HepG2 (cell line): Measurements from ENCODE around the gene C22orf31. TPM values are rescaled to one million over a fixed set of nuclear protein-coding genes. Genes with fewer than 3 reads are reported as not detected.
A peak's percentile ranks its signal among the peaks of the same experiment; 100 is the strongest.

Experiments
- ARNTL ChIP-seq: sonication (generic); formaldehyde crosslinking; IDR thresholded peaks from 2 replicates; pipeline ENCODE4 v1.4.0; 2020; ENCODE audit warnings: mild to moderate bottlenecking, missing genetic modification reagents
- DMAP1 ChIP-seq: IDR thresholded peaks from 2 replicates; pipeline ENCODE4 v1.6.1; 2016
- FOXO1 ChIP-seq: sonication (generic); formaldehyde crosslinking; IDR thresholded peaks from 2 replicates; pipeline ENCODE4 v1.4.0; 2020; ENCODE audit warnings: missing genetic modification reagents
- FUBP1 ChIP-seq: sonication (generic); formaldehyde crosslinking; IDR thresholded peaks from 2 replicates; pipeline ENCODE4 v1.5.1; 2020; ENCODE audit warnings: missing genetic modification reagents, mild to moderate bottlenecking, borderline replicate concordance
- HDAC2 ChIP-seq: sonication (generic); formaldehyde crosslinking; IDR thresholded peaks from 2 replicates; pipeline ENCODE4 v1.4.0; 2020; ENCODE audit warnings: missing genetic modification reagents
- IKZF4 ChIP-seq: sonication (generic); formaldehyde crosslinking; IDR thresholded peaks from 2 replicates; pipeline ENCODE4 v1.5.1; 2020; ENCODE audit warnings: borderline replicate concordance, mild to moderate bottlenecking, low read depth, missing genetic modification reagents; ENCODE audit errors: not compliant biosample characterization
- SAFB2 ChIP-seq: sonication (generic); formaldehyde crosslinking; IDR thresholded peaks from 2 replicates; pipeline ENCODE4 v1.5.1; 2020; ENCODE audit warnings: missing genetic modification reagents, low read depth, mild to moderate bottlenecking, borderline replicate concordance
- SP2 ChIP-seq: sonication (generic); formaldehyde crosslinking; IDR thresholded peaks from 2 replicates; pipeline ENCODE4 v1.5.1; 2020; ENCODE audit warnings: mild to moderate bottlenecking, missing genetic modification reagents
- SRF ChIP-seq: IDR thresholded peaks from 2 replicates; pipeline ENCODE4 v1.6.1; 2011; ENCODE audit warnings: mild to moderate bottlenecking, low read depth, low read length, moderate library complexity
- ZBTB7B ChIP-seq: sonication (generic); formaldehyde crosslinking; IDR thresholded peaks from 2 replicates; pipeline ENCODE4 v1.4.0; 2020; ENCODE audit warnings: missing genetic modification reagents
- ZNF609 ChIP-seq: sonication (generic); formaldehyde crosslinking; IDR thresholded peaks from 2 replicates; pipeline ENCODE4 v1.4.0; 2020; ENCODE audit warnings: mild to moderate bottlenecking, missing genetic modification reagents, borderline replicate concordance
- ZNF879 ChIP-seq: sonication (generic); formaldehyde crosslinking; IDR thresholded peaks from 2 replicates; pipeline ENCODE4 v1.8.1; 2023; ENCODE audit warnings: missing genetic modification reagents
- polyA plus RNA-seq, 8 experiments: library from polyadenylated mRNA; depleted of rRNA in 3 of 8; stranded (reverse) in 7 of 8; unstranded in 1 of 8; fragments of >200 nt; fragmentation: Illumina TruSeq in 4 of 8; extraction: Trizol in 4 of 8; gene quantifications; 2 replicates each; pipeline versions ENCODE4 v1.2.1 to v1.2.3, GENCODE V29; 2011 to 2016; ENCODE audit warnings: low read depth in 4 of 8, missing spikeins in 1 of 8, mixed read lengths in 1 of 8; ENCODE audit not compliant: insufficient read depth in 1 of 8
- total RNA-seq, 5 experiments: library from RNA; depleted of rRNA; stranded (reverse); fragments of >200 nt; fragmentation: Illumina TruSeq; extraction: Trizol; gene quantifications; 2 replicates each; pipeline ENCODE4 v1.2.3, GENCODE V29; 2016; ENCODE audit warnings: low read depth in 1 of 5
- TF ChIP-seq, protein P1 (sequence below): sonication (generic); formaldehyde crosslinking; IDR thresholded peaks from 2 replicates; pipeline ENCODE4 v1.4.0; 2020; ENCODE audit warnings: missing genetic modification reagents, borderline replicate concordance
- TF ChIP-seq, protein P2 (sequence below): sonication (generic); formaldehyde crosslinking; IDR thresholded peaks from 2 replicates; pipeline ENCODE4 v1.9.0; 2021; ENCODE audit warnings: mild to moderate bottlenecking, missing genetic modification reagents

Gene C22orf31
- total and polyA plus RNA-seq, 2 of the 13 experiments (the other 11 are each of a cell fraction or from before 2014, with no cell fraction given): not detected

DNA sequence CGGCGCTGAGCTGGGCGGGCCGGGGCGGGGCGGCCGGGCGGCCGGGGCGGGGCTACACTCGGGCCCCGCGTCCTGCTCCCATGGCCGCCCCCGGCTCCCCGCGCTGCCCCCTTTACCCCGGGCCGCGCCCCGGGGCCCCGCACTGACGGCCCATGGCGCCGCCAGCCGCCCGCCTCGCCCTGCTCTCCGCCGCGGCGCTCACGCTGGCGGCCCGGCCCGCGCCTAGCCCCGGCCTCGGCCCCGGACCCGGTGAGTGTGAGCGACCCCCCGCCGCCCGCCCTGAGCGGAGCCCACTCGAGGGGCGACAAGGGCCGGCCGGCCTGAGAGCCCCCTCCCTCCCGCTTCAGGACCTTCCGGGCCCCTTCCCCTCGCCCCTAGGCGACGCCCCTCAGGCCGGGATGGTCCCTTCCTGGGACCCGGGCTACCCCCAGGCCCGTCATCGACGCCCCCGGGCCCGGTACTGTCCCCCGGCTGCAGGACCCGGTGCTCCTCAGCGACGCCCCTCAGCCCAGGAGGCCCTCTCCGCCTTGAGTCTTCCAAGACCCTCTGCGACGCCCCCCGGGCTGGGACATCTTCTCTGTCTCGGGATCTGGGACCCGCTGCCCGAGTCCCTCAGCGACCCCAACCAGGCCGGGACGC lies 11.5 kb upstream of the C22orf31 start, which contains the start of gene KREMEN1 (continued):
- TF ChIP-seq ZNF609 (CRISPR knock-in tag): no peak
- no peak for TF ChIP-seq HDAC2 (CRISPR knock-in tag)
- no peak for TF ChIP-seq FOXO1 (CRISPR knock-in tag)
- TF ChIP-seq SAFB2 (CRISPR knock-in tag): no peak
- TF ChIP-seq, protein P1, sequence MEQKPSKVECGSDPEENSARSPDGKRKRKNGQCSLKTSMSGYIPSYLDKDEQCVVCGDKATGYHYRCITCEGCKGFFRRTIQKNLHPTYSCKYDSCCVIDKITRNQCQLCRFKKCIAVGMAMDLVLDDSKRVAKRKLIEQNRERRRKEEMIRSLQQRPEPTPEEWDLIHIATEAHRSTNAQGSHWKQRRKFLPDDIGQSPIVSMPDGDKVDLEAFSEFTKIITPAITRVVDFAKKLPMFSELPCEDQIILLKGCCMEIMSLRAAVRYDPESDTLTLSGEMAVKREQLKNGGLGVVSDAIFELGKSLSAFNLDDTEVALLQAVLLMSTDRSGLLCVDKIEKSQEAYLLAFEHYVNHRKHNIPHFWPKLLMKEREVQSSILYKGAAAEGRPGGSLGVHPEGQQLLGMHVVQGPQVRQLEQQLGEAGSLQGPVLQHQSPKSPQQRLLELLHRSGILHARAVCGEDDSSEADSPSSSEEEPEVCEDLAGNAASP (CRISPR knock-in tag): no peak
- TF ChIP-seq SRF: no peak
- TF ChIP-seq DMAP1 (CRISPR knock-in tag): 0 out of 2 replicates have a peak, but pooled peaks have one; percentile 11
- TF ChIP-seq ARNTL (CRISPR knock-in tag): no peak
- TF ChIP-seq, protein P2, sequence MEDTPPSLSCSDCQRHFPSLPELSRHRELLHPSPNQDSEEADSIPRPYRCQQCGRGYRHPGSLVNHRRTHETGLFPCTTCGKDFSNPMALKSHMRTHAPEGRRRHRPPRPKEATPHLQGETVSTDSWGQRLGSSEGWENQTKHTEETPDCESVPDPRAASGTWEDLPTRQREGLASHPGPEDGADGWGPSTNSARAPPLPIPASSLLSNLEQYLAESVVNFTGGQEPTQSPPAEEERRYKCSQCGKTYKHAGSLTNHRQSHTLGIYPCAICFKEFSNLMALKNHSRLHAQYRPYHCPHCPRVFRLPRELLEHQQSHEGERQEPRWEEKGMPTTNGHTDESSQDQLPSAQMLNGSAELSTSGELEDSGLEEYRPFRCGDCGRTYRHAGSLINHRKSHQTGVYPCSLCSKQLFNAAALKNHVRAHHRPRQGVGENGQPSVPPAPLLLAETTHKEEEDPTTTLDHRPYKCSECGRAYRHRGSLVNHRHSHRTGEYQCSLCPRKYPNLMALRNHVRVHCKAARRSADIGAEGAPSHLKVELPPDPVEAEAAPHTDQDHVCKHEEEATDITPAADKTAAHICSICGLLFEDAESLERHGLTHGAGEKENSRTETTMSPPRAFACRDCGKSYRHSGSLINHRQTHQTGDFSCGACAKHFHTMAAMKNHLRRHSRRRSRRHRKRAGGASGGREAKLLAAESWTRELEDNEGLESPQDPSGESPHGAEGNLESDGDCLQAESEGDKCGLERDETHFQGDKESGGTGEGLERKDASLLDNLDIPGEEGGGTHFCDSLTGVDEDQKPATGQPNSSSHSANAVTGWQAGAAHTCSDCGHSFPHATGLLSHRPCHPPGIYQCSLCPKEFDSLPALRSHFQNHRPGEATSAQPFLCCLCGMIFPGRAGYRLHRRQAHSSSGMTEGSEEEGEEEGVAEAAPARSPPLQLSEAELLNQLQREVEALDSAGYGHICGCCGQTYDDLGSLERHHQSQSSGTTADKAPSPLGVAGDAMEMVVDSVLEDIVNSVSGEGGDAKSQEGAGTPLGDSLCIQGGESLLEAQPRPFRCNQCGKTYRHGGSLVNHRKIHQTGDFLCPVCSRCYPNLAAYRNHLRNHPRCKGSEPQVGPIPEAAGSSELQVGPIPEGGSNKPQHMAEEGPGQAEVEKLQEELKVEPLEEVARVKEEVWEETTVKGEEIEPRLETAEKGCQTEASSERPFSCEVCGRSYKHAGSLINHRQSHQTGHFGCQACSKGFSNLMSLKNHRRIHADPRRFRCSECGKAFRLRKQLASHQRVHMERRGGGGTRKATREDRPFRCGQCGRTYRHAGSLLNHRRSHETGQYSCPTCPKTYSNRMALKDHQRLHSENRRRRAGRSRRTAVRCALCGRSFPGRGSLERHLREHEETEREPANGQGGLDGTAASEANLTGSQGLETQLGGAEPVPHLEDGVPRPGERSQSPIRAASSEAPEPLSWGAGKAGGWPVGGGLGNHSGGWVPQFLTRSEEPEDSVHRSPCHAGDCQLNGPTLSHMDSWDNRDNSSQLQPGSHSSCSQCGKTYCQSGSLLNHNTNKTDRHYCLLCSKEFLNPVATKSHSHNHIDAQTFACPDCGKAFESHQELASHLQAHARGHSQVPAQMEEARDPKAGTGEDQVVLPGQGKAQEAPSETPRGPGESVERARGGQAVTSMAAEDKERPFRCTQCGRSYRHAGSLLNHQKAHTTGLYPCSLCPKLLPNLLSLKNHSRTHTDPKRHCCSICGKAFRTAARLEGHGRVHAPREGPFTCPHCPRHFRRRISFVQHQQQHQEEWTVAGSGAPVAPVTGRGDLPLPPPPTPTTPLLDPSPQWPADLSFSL (CRISPR knock-in tag): no peak
- TF ChIP-seq IKZF4 (CRISPR knock-in tag): no peak
- no peak for TF ChIP-seq FUBP1 (CRISPR knock-in tag)
- TF ChIP-seq SP2 (CRISPR knock-in tag): 0 out of 2 replicates have a peak, but pooled peaks have one; percentile 15
- peak; percentile 45; the same call in 1 of the 2 replicates for TF ChIP-seq ZBTB7B (CRISPR knock-in tag)
- TF ChIP-seq ZNF879: no peak
